ENCODE results near the gene PPOX.

DNA sequence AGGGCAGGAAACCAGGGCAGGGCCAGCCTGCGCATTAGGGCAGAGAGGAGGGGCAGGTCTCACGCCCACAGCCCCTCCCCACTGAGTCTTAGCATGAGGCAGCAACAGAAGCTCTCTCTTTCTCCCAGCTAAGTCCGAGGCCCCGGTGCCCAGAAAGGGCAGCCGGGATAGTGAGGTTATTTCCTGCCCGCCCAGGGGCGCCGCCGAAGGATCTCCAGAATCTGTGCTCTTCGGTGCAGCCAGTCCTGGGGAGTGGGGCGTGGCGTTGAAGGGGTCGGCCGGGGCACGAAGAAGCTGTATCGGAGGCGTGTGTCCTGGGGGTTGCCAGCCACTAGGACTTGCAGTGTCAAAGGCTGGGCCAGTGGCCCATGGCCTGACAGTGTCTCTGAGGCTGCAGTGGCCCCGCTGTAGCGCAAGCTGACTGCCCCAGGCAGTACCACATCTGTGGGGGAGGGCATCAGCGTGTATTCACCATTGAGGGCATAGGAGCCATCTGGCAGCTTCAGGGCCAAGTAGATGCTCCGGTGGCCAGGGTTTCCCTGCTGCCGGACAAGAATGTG lies 24.8 kb downstream of the PPOX start:
- TF ChIP-seq, protein P1, sequence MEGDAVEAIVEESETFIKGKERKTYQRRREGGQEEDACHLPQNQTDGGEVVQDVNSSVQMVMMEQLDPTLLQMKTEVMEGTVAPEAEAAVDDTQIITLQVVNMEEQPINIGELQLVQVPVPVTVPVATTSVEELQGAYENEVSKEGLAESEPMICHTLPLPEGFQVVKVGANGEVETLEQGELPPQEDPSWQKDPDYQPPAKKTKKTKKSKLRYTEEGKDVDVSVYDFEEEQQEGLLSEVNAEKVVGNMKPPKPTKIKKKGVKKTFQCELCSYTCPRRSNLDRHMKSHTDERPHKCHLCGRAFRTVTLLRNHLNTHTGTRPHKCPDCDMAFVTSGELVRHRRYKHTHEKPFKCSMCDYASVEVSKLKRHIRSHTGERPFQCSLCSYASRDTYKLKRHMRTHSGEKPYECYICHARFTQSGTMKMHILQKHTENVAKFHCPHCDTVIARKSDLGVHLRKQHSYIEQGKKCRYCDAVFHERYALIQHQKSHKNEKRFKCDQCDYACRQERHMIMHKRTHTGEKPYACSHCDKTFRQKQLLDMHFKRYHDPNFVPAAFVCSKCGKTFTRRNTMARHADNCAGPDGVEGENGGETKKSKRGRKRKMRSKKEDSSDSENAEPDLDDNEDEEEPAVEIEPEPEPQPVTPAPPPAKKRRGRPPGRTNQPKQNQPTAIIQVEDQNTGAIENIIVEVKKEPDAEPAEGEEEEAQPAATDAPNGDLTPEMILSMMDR (IDR thresholded peaks at IDR 0.05; ENCODE audit: low read length), result no peak
- no peak for TF ChIP-seq EZH2 (IDR thresholded peaks at IDR 0.05; ENCODE audit: borderline replicate concordance, low read length)

Measured in OCI-LY1 (cell line).